BLaER1 (cell line): ENCODE data around the gene YAP1.

Experiments
- H3K27ac ChIP-seq: shearing (Covaris generic); formaldehyde crosslinking; 2 replicates; pipeline ENCODE4 v1.8.1; 2022
- H3K27me3 ChIP-seq: shearing (Covaris generic); formaldehyde crosslinking; 2 replicates; pipeline ENCODE4 v1.8.1; 2022
- H3K36me3 ChIP-seq: shearing (Covaris generic); formaldehyde crosslinking; 2 replicates; pipeline ENCODE4 v1.8.1; 2022
- H3K4me1 ChIP-seq: shearing (Covaris generic); formaldehyde crosslinking; 2 replicates; pipeline ENCODE4 v1.8.1; 2022
- H3K4me2 ChIP-seq: shearing (Covaris generic); formaldehyde crosslinking; 2 replicates; pipeline ENCODE4 v1.8.1; 2022
- H3K4me3 ChIP-seq: shearing (Covaris generic); formaldehyde crosslinking; 2 replicates; pipeline ENCODE4 v1.8.1; 2022
- H3K9ac ChIP-seq: shearing (Covaris generic); formaldehyde crosslinking; 2 replicates; pipeline ENCODE4 v1.8.1; 2022
- H3K9me3 ChIP-seq: shearing (Covaris generic); formaldehyde crosslinking; 2 replicates; pipeline ENCODE4 v1.8.1; 2022
- H4K20me1 ChIP-seq: shearing (Covaris generic); formaldehyde crosslinking; 2 replicates; pipeline ENCODE4 v1.8.1; 2022
- Cebpa-rat ChIP-seq: shearing (Covaris generic); IDR thresholded peaks from 2 replicates; pipeline ENCODE4 v1.8.1; 2022

YAP1 gene

GRCh38 chr11:102115557-102115956 lies 5.3 kb downstream of the YAP1 start:
- peaks cover 4% of the 10 kb centered on the region; the same call in 1 of the 2 replicates for H3K27me3 ChIP-seq
- no peak overlapping the region for H3K4me2 ChIP-seq
- no peaks in the 10 kb centered on the region for H4K20me1 ChIP-seq
- H3K36me3 ChIP-seq: no peaks in the 10 kb centered on the region
- H3K4me1 ChIP-seq: peaks cover 27% of the 10 kb centered on the region
- no peaks in the 10 kb centered on the region for H3K9me3 ChIP-seq
- H3K27ac ChIP-seq: no peak overlapping the region
- TF ChIP-seq Cebpa-rat: no peak
- H3K4me3 ChIP-seq: no peak overlapping the region
- H3K9ac ChIP-seq: no peak overlapping the region

- H3K27me3 ChIP-seq: no peaks in the 10 kb centered on the region; the same call in 1 of the 2 replicates
- TF ChIP-seq Cebpa-rat: no peak
- H3K27ac ChIP-seq: no peak overlapping the region
These were observed 6.4 kb downstream of the YAP1 start for GRCh38 chr11:102116453-102117205.

GRCh38 chr11:102117472-102118113 lies 7.3 kb downstream of the YAP1 start:
- TF ChIP-seq Cebpa-rat: no peak
- no peaks in the 10 kb centered on the region for H3K9me3 ChIP-seq
- no peak overlapping the region for H3K4me3 ChIP-seq
- H4K20me1 ChIP-seq: no peaks in the 10 kb centered on the region
- no peak overlapping the region for H3K9ac ChIP-seq
- no peak overlapping the region for H3K27ac ChIP-seq
- peaks cover 16% of the 10 kb centered on the region for H3K4me1 ChIP-seq
- H3K27me3 ChIP-seq: no peaks in the 10 kb centered on the region; the same call in 1 of the 2 replicates
- no peaks in the 10 kb centered on the region for H3K36me3 ChIP-seq
- peak overlapping the region; percentile 65 for H3K4me2 ChIP-seq

More at GRCh38 chr11:102116453-102117205, 6.4 kb downstream of the YAP1 start:
- Histone ChIP-seq H3K4me2 (no peak overlapping the region), H3K4me1 (peaks cover 25% of the 10 kb centered on the region), H3K4me3 (no peak overlapping the region), H3K36me3 (no peaks in the 10 kb centered on the region), H3K9me3 (no peaks in the 10 kb centered on the region), H4K20me1 (no peaks in the 10 kb centered on the region), H3K9ac (no peak overlapping the region)

- Histone ChIP-seq H4K20me1 (no peaks in the 10 kb centered on the region), H3K4me2 (no peak overlapping the region), H3K27me3 (no peaks in the 10 kb centered on the region), H3K4me1 (peaks cover 14% of the 10 kb centered on the region), H3K9me3 (peaks cover 7% of the 10 kb centered on the region; the same call in 1 of the 2 replicates), H3K36me3 (no peaks in the 10 kb centered on the region; the same call in 1 of the 2 replicates), H3K4me3 (no peak overlapping the region), H3K9ac (no peak overlapping the region), H3K27ac (no peak overlapping the region)
- TF ChIP-seq Cebpa-rat: no peak
These were observed 8.7 kb downstream of the YAP1 start for GRCh38 chr11:102118937-102119336.

- H3K36me3 ChIP-seq: peaks cover 5% of the 10 kb centered on the region
- H3K9me3 ChIP-seq: peaks cover 17% of the 10 kb centered on the region
- no peak overlapping the region for H3K4me3 ChIP-seq
- no peak overlapping the region for H3K4me2 ChIP-seq
- no peak overlapping the region for H3K9ac ChIP-seq
- no peaks in the 10 kb centered on the region for H4K20me1 ChIP-seq
- TF ChIP-seq Cebpa-rat: no peak
- H3K27ac ChIP-seq: no peak overlapping the region
- peaks cover 14% of the 10 kb centered on the region for H3K4me1 ChIP-seq
- no peaks in the 10 kb centered on the region for H3K27me3 ChIP-seq
These were observed 9.8 kb downstream of the YAP1 start for GRCh38 chr11:102119997-102120396.

- Histone ChIP-seq H3K4me1 (peaks cover 14% of the 10 kb centered on the region), H3K9me3 (peaks cover 20% of the 10 kb centered on the region), H3K27me3 (no peaks in the 10 kb centered on the region), H3K4me2 (no peak overlapping the region), H3K27ac (no peak overlapping the region), H3K4me3 (no peak overlapping the region), H3K9ac (no peak overlapping the region), H3K36me3 (peaks cover 8% of the 10 kb centered on the region), H4K20me1 (no peaks in the 10 kb centered on the region)
- no peak for TF ChIP-seq Cebpa-rat
These were observed 10.3 kb downstream of the YAP1 start for GRCh38 chr11:102120437-102120973.

- Histone ChIP-seq H3K4me3 (no peak overlapping the region), H3K4me1 (peaks cover 14% of the 10 kb centered on the region)
These were observed 11.1 kb downstream of the YAP1 start for GRCh38 chr11:102121329-102121728.

GRCh38 chr11:102134597-102134996 lies 24.4 kb downstream of the YAP1 start:
- Histone ChIP-seq H3K36me3 (no peaks in the 10 kb centered on the region), H3K27me3 (no peaks in the 10 kb centered on the region), H3K9ac (no peak overlapping the region), H3K27ac (no peak overlapping the region), H3K9me3 (0 out of 2 replicates have a peak, but pooled peaks cover 7% of the 10 kb centered on the region), H4K20me1 (no peaks in the 10 kb centered on the region), H3K4me3 (no peak overlapping the region), H3K4me2 (no peak overlapping the region), H3K4me1 (no peaks in the 10 kb centered on the region)
- TF ChIP-seq Cebpa-rat: no peak

More at GRCh38 chr11:102121329-102121728, 11.1 kb downstream of the YAP1 start:
- peaks cover 16% of the 10 kb centered on the region for H3K36me3 ChIP-seq
- no peak overlapping the region for H3K4me2 ChIP-seq
- no peak for TF ChIP-seq Cebpa-rat
- H4K20me1 ChIP-seq: no peaks in the 10 kb centered on the region
- no peak overlapping the region for H3K27ac ChIP-seq
- H3K9ac ChIP-seq: no peak overlapping the region
- peaks cover 28% of the 10 kb centered on the region for H3K9me3 ChIP-seq
- H3K27me3 ChIP-seq: no peaks in the 10 kb centered on the region

- no peak overlapping the region for H3K4me3 ChIP-seq
- H3K36me3 ChIP-seq: no peaks in the 10 kb centered on the region
- no peak for TF ChIP-seq Cebpa-rat
- H3K9ac ChIP-seq: no peak overlapping the region
- 0 out of 2 replicates have a peak, but pooled peaks cover 7% of the 10 kb centered on the region for H3K9me3 ChIP-seq
- no peaks in the 10 kb centered on the region for H3K27me3 ChIP-seq
- no peak overlapping the region for H3K4me2 ChIP-seq
- no peaks in the 10 kb centered on the region for H4K20me1 ChIP-seq
- H3K4me1 ChIP-seq: no peaks in the 10 kb centered on the region
- no peak overlapping the region for H3K27ac ChIP-seq
These were observed 25.0 kb downstream of the YAP1 start for GRCh38 chr11:102135256-102135655.

GRCh38 chr11:102138223-102138622 lies 28.0 kb downstream of the YAP1 start:
- Histone ChIP-seq H4K20me1 (no peaks in the 10 kb centered on the region), H3K4me1 (no peaks in the 10 kb centered on the region), H3K27ac (no peak overlapping the region), H3K36me3 (no peaks in the 10 kb centered on the region), H3K4me3 (no peak overlapping the region), H3K9ac (no peak overlapping the region), H3K27me3 (no peaks in the 10 kb centered on the region), H3K4me2 (no peak overlapping the region), H3K9me3 (0 out of 2 replicates have a peak, but pooled peaks cover 4% of the 10 kb centered on the region)
- no peak for TF ChIP-seq Cebpa-rat
